ENCODE results near the gene FAM156B.
"Not testable (repeated sequence)": the region's sequence is repeated elsewhere in the genome, so short reads cannot be mapped to it uniquely, and the experiment has no call there.

Gene FAM156B

GRCh38 chrX:52934704-52935469, 37.8 kb downstream of the FAM156B start:
- Histone ChIP-seq H3K4me2 (ENCODE audit: low read length) (peak overlapping the region; percentile 98), H3K4me1 (ENCODE audit: low read length) (peaks cover 4% of the 10 kb centered on the region; the same call in 1 of the 2 replicates), H3K9me3 (ENCODE audit: insufficient read depth, low read length) (no peaks in the 10 kb centered on the region), H3K4me3 (ENCODE audit: low read length) (peak overlapping the region; percentile 100), H3K9ac (ENCODE audit: low read length) (peak overlapping the region; percentile 99), H3K27me3 (ENCODE audit: low read depth, low read length) (no peaks in the 10 kb centered on the region), H3K27ac (ENCODE audit: low read length) (peak overlapping the region; percentile 93), H4K20me1 (ENCODE audit: insufficient read depth, low read length) (no peaks in the 10 kb centered on the region), H3K36me3 (replicated peaks; ENCODE audit: low read depth, low read length) (no peaks in the 10 kb centered on the region), H2AFZ (ENCODE audit: low read depth, low read length) (peak overlapping the region; percentile 83), H3K79me2 (ENCODE audit: low read length) (no peaks in the 10 kb centered on the region)
- peak; percentile 91 for TF ChIP-seq CTCF (IDR thresholded peaks at IDR 0.05; ENCODE audit: low read depth, low read length)
- TF ChIP-seq EZH2phosphoT487 (IDR thresholded peaks at IDR 0.05; ENCODE audit: low read depth) = no peak

GRCh38 chrX:52935470-52935784, 38.3 kb downstream of the FAM156B start:
- Histone ChIP-seq H2AFZ (ENCODE audit: low read depth, low read length) (peak overlapping the region; percentile 70; the same call in 1 of the 2 replicates), H3K4me3 (ENCODE audit: low read length) (peak overlapping the region; percentile 100)
- H3K36me3 ChIP-seq (replicated peaks; ENCODE audit: low read depth, low read length) = not testable (repeated sequence)

GRCh38 chrX:52940704-52941103, 43.6 kb downstream of the FAM156B start:
- not testable (repeated sequence) for H3K79me2 ChIP-seq (ENCODE audit: low read length); H3K27me3 ChIP-seq (ENCODE audit: low read depth, low read length); H3K4me2 ChIP-seq (ENCODE audit: low read length); H3K27ac ChIP-seq (ENCODE audit: low read length); H3K9me3 ChIP-seq (ENCODE audit: insufficient read depth, low read length); H3K4me3 ChIP-seq (ENCODE audit: low read length); H3K4me1 ChIP-seq (ENCODE audit: low read length); H2AFZ ChIP-seq (ENCODE audit: low read depth, low read length); H3K9ac ChIP-seq (ENCODE audit: low read length); H4K20me1 ChIP-seq (ENCODE audit: insufficient read depth, low read length); H3K36me3 ChIP-seq (replicated peaks; ENCODE audit: low read depth, low read length)

More at GRCh38 chrX:52935470-52935784, 38.3 kb downstream of the FAM156B start:
- H3K27me3 ChIP-seq (ENCODE audit: low read depth, low read length); H4K20me1 ChIP-seq (ENCODE audit: insufficient read depth, low read length); H3K4me1 ChIP-seq (ENCODE audit: low read length); H3K79me2 ChIP-seq (ENCODE audit: low read length); H3K9me3 ChIP-seq (ENCODE audit: insufficient read depth, low read length): not testable (repeated sequence)
- Histone ChIP-seq H3K9ac (ENCODE audit: low read length) (peak overlapping the region; percentile 99), H3K4me2 (ENCODE audit: low read length) (peak overlapping the region; percentile 97), H3K27ac (ENCODE audit: low read length) (peak overlapping the region; percentile 93)

GRCh38 chrX:52941728-52942127, 44.6 kb downstream of the FAM156B start:
- not testable (repeated sequence) for H3K27ac ChIP-seq (ENCODE audit: low read length); H3K9ac ChIP-seq (ENCODE audit: low read length)

GRCh38 chrX:52945838-52946494, 48.8 kb downstream of the FAM156B start:
- H3K4me3 ChIP-seq (ENCODE audit: low read length); H3K79me2 ChIP-seq (ENCODE audit: low read length); H4K20me1 ChIP-seq (ENCODE audit: insufficient read depth, low read length); H3K4me2 ChIP-seq (ENCODE audit: low read length); H3K36me3 ChIP-seq (replicated peaks; ENCODE audit: low read depth, low read length); H3K9ac ChIP-seq (ENCODE audit: low read length); H3K27me3 ChIP-seq (ENCODE audit: low read depth, low read length); H2AFZ ChIP-seq (ENCODE audit: low read depth, low read length); H3K4me1 ChIP-seq (ENCODE audit: low read length); H3K27ac ChIP-seq (ENCODE audit: low read length); H3K9me3 ChIP-seq (ENCODE audit: insufficient read depth, low read length): not testable (repeated sequence)

More at GRCh38 chrX:52941728-52942127, 44.6 kb downstream of the FAM156B start:
- not testable (repeated sequence) for H3K79me2 ChIP-seq (ENCODE audit: low read length); H3K4me1 ChIP-seq (ENCODE audit: low read length); H2AFZ ChIP-seq (ENCODE audit: low read depth, low read length); H3K27me3 ChIP-seq (ENCODE audit: low read depth, low read length); H3K4me2 ChIP-seq (ENCODE audit: low read length); H3K4me3 ChIP-seq (ENCODE audit: low read length); H4K20me1 ChIP-seq (ENCODE audit: insufficient read depth, low read length); H3K9me3 ChIP-seq (ENCODE audit: insufficient read depth, low read length); H3K36me3 ChIP-seq (replicated peaks; ENCODE audit: low read depth, low read length)

- H2AFZ ChIP-seq (ENCODE audit: low read depth, low read length); H3K36me3 ChIP-seq (replicated peaks; ENCODE audit: low read depth, low read length); H3K4me3 ChIP-seq (ENCODE audit: low read length): not testable (repeated sequence)
These were observed 50.4 kb downstream of the FAM156B start for GRCh38 chrX:52947501-52947900.

GRCh38 chrX:52948265-52948664, 51.1 kb downstream of the FAM156B start:
- H3K9ac ChIP-seq (ENCODE audit: low read length); H3K9me3 ChIP-seq (ENCODE audit: insufficient read depth, low read length); H4K20me1 ChIP-seq (ENCODE audit: insufficient read depth, low read length): not testable (repeated sequence)

More at GRCh38 chrX:52947501-52947900, 50.4 kb downstream of the FAM156B start:
- not testable (repeated sequence) for H3K4me2 ChIP-seq (ENCODE audit: low read length); H4K20me1 ChIP-seq (ENCODE audit: insufficient read depth, low read length); H3K9me3 ChIP-seq (ENCODE audit: insufficient read depth, low read length); H3K27ac ChIP-seq (ENCODE audit: low read length); H3K79me2 ChIP-seq (ENCODE audit: low read length); H3K4me1 ChIP-seq (ENCODE audit: low read length); H3K9ac ChIP-seq (ENCODE audit: low read length); H3K27me3 ChIP-seq (ENCODE audit: low read depth, low read length)

GRCh38 chrX:52949325-52949724, 52.2 kb downstream of the FAM156B start:
- H3K27me3 ChIP-seq (ENCODE audit: low read depth, low read length); H3K36me3 ChIP-seq (replicated peaks; ENCODE audit: low read depth, low read length); H3K4me2 ChIP-seq (ENCODE audit: low read length); H3K27ac ChIP-seq (ENCODE audit: low read length); H2AFZ ChIP-seq (ENCODE audit: low read depth, low read length); H3K79me2 ChIP-seq (ENCODE audit: low read length); H3K4me3 ChIP-seq (ENCODE audit: low read length); H3K9ac ChIP-seq (ENCODE audit: low read length); H3K4me1 ChIP-seq (ENCODE audit: low read length); H3K9me3 ChIP-seq (ENCODE audit: insufficient read depth, low read length); H4K20me1 ChIP-seq (ENCODE audit: insufficient read depth, low read length): not testable (repeated sequence)

More at GRCh38 chrX:52948265-52948664, 51.1 kb downstream of the FAM156B start:
- not testable (repeated sequence) for H3K27me3 ChIP-seq (ENCODE audit: low read depth, low read length); H3K4me2 ChIP-seq (ENCODE audit: low read length); H3K79me2 ChIP-seq (ENCODE audit: low read length); H3K27ac ChIP-seq (ENCODE audit: low read length); H3K36me3 ChIP-seq (replicated peaks; ENCODE audit: low read depth, low read length); H2AFZ ChIP-seq (ENCODE audit: low read depth, low read length); H3K4me3 ChIP-seq (ENCODE audit: low read length); H3K4me1 ChIP-seq (ENCODE audit: low read length)

Data from OCI-LY3 (cell line).